Mucosa of descending colon (tissue), 3 donors: ENCODE data around the gene PIANP. TPM values are rescaled to one million over a fixed set of nuclear protein-coding genes. Genes with fewer than 3 reads are reported as not detected.

ENCODE experiments used
- ATAC-seq: fragments of 200-7000 bp; cut with Tn5 transposase; one replicate; pipeline ENCODE4 v1.9.1; 2020; ENCODE audit warnings: mild to moderate bottlenecking, moderate library complexity
- DNase-seq, 3 donors: peaks; one replicate each; pipeline ENCODE4 v3.0.0-alpha.2; 2020
- H3K36me3 ChIP-seq: fragments of 200-600 bp; one replicate; pipeline ENCODE4 v1.8.0; 2021; ENCODE audit warnings: low read depth, mild to moderate bottlenecking
- H3K4me1 ChIP-seq: fragments of 200-600 bp; one replicate; pipeline ENCODE4 v1.8.0; 2021; ENCODE audit warnings: low read depth, mild to moderate bottlenecking
- H3K4me3 ChIP-seq: fragments of 200-600 bp; one replicate; pipeline ENCODE4 v1.8.0; 2021; ENCODE audit warnings: mild to moderate bottlenecking
- H3K9me3 ChIP-seq: fragments of 200-600 bp; one replicate; pipeline ENCODE4 v1.8.0; 2021; ENCODE audit warnings: mild to moderate bottlenecking
- CTCF ChIP-seq: fragments of 200-600 bp; IDR thresholded peaks from one replicate; pipeline ENCODE4 v1.8.0; 2022; ENCODE audit warnings: antibody characterized with exemption, mild to moderate bottlenecking
- intact Hi-C, 2 donors: fragments of 100-400 bp; cut with DNase I in 1 of 2; cut with micrococcal nuclease in 1 of 2; formaldehyde crosslinking; loops; one replicate each; pipeline versions ENCODE4 v1.11.0 to v1.11.1; 2022; cut with DNase I, micrococcal nuclease
- total RNA-seq, 3 donors: library from RNA; stranded (reverse); fragmentation: NEBNext Ultra II Directional in 2 of 3; extraction: Animal tissue kit (Norgen Biotek cat#: 25700) in 2 of 3; gene quantifications; one replicate each; pipeline versions ENCODE4 v1.2.1 to v1.2.4, GENCODE V29; 2021 to 2023
- donor health status: DM: no; HTN: no; CAD: no; lungs with moderate emphysema.
- donor health status: DM: no; HTN: no; CAD: no.
- donor health status: DM: no; HTN: yes; CAD: no.

Gene PIANP
- total RNA-seq, 3 donors from 2014 or later: 0.53 to 2.9 TPM; not detected in 1

- intact Hi-C loops: loop anchor here in 1 of 2 donors (10.0 kb wide), 1 partner anchor 88 kb away; the partner anchor contains the start of genes GPR162 and P3H3
- ATAC-seq: no peak
Observed at GRCh38 chr12:6736754-6737153, 36.1 kb upstream of the PIANP start.

GRCh38 chr12:6735448-6736191, 35.0 kb upstream of the PIANP start:
- intact Hi-C loops: loop anchor here in 1 of 2 donors (10.0 kb wide), 1 partner anchor 89 kb away; the partner anchor contains the start of genes GPR162 and P3H3
- peak; percentile 32 for TF ChIP-seq CTCF
- peak; percentile 92 for ATAC-seq

More at GRCh38 chr12:6736754-6737153, 36.1 kb upstream of the PIANP start:
- Histone ChIP-seq H3K36me3 (no peaks in the 10 kb centered on the region), H3K4me1 (no peaks in the 10 kb centered on the region), H3K9me3 (no peaks in the 10 kb centered on the region), H3K4me3 (no peak overlapping the region)
- TF ChIP-seq CTCF: no peak
- no peak for DNase-seq

GRCh38 chr12:6734506-6735387, 34.1 kb upstream of the PIANP start:
- H3K9me3 ChIP-seq: no peaks in the 10 kb centered on the region
- no peak for TF ChIP-seq CTCF

More at GRCh38 chr12:6735448-6736191, 35.0 kb upstream of the PIANP start:
- no peak overlapping the region for H3K4me3 ChIP-seq
- no peaks in the 10 kb centered on the region for H3K4me1 ChIP-seq
- peak in 2 of 3 donors; percentile 72 to 82 for DNase-seq
- H3K36me3 ChIP-seq: peaks cover 4% of the 10 kb centered on the region
- no peaks in the 10 kb centered on the region for H3K9me3 ChIP-seq

GRCh38 chr12:6730169-6730568, 29.6 kb upstream of the PIANP start:
- peaks cover 7% of the 10 kb centered on the region for H3K36me3 ChIP-seq
- H3K4me1 ChIP-seq: no peaks in the 10 kb centered on the region
- no peak for ATAC-seq
- no peak for TF ChIP-seq CTCF
- DNase-seq: no peak
- intact Hi-C loops: loop anchor here in 1 of 2 donors (10.0 kb wide), 1 partner anchor 95 kb away; the partner anchor contains the start of genes GPR162 and P3H3
- no peaks in the 10 kb centered on the region for H3K9me3 ChIP-seq
- no peak overlapping the region for H3K4me3 ChIP-seq

More at GRCh38 chr12:6734506-6735387, 34.1 kb upstream of the PIANP start:
- intact Hi-C loops: loop anchor here in 1 of 2 donors (10.0 kb wide), 1 partner anchor 90 kb away; the partner anchor contains the start of genes GPR162 and P3H3
- Histone ChIP-seq H3K4me1 (no peaks in the 10 kb centered on the region), H3K4me3 (no peak overlapping the region), H3K36me3 (peaks cover 7% of the 10 kb centered on the region)
- no peak for DNase-seq
- ATAC-seq: peak; percentile 66

GRCh38 chr12:6729186-6729585, 28.6 kb upstream of the PIANP start:
- Histone ChIP-seq H3K9me3 (no peaks in the 10 kb centered on the region), H3K4me3 (no peak overlapping the region), H3K4me1 (no peaks in the 10 kb centered on the region), H3K36me3 (peaks cover 7% of the 10 kb centered on the region)
- intact Hi-C loops: no loop called here
- no peak for DNase-seq
- no peak for TF ChIP-seq CTCF
- no peak for ATAC-seq
